ENCODE measurements around the gene KRT2.
A peak's percentile ranks its signal among the peaks of the same experiment; 100 is the strongest.

Gene KRT2

GRCh38 chr12:52608826-52609630, 43.0 kb downstream of the KRT2 start:
- no peak overlapping the region for H3K4me3 ChIP-seq (ENCODE audit: low read length)
- no peak for DNase-seq (ENCODE audit: low read depth, low spot score)

- no peak for DNase-seq (ENCODE audit: low read depth, low spot score)
- H3K4me3 ChIP-seq (ENCODE audit: low read length), result no peak overlapping the region
Measured at GRCh38 chr12:52608161-52608560, 43.9 kb downstream of the KRT2 start.

- no peak for DNase-seq (ENCODE audit: low read depth, low spot score)
- H3K4me3 ChIP-seq (ENCODE audit: low read length), result no peak overlapping the region
Measured at GRCh38 chr12:52607314-52607713, 44.7 kb downstream of the KRT2 start.

GRCh38 chr12:52606581-52607218, 45.3 kb downstream of the KRT2 start:
- no peak overlapping the region for H3K4me3 ChIP-seq (ENCODE audit: low read length)
- no peak for DNase-seq (ENCODE audit: low read depth, low spot score)

- H3K4me3 ChIP-seq (ENCODE audit: low read length), result no peak overlapping the region
- DNase-seq (ENCODE audit: low read depth, low spot score), result no peak
Measured at GRCh38 chr12:52606096-52606495, 45.9 kb downstream of the KRT2 start.

- no peak for DNase-seq (ENCODE audit: low read depth, low spot score)
- H3K4me3 ChIP-seq (ENCODE audit: low read length), result no peak overlapping the region
Measured at GRCh38 chr12:52605542-52605941, 46.5 kb downstream of the KRT2 start.

- DNase-seq (ENCODE audit: low read depth, low spot score), result peak; percentile 45
- no peak overlapping the region for H3K4me3 ChIP-seq (ENCODE audit: low read length)
Measured at GRCh38 chr12:52604859-52605258, 47.2 kb downstream of the KRT2 start.

GRCh38 chr12:52603314-52603713, 48.7 kb downstream of the KRT2 start:
- H3K4me3 ChIP-seq (ENCODE audit: low read length), result no peak overlapping the region
- DNase-seq (ENCODE audit: low read depth, low spot score), result peak; percentile 77

GRCh38 chr12:52602552-52602951, 49.5 kb downstream of the KRT2 start:
- DNase-seq (ENCODE audit: low read depth, low spot score), result no peak
- no peak overlapping the region for H3K4me3 ChIP-seq (ENCODE audit: low read length)

GRCh38 chr12:52601671-52602070, 50.3 kb downstream of the KRT2 start:
- H3K4me3 ChIP-seq (ENCODE audit: low read length), result no peak overlapping the region
- DNase-seq (ENCODE audit: low read depth, low spot score), result no peak

GRCh38 chr12:52600941-52601481, 51.0 kb downstream of the KRT2 start, which contains the start of gene KRT72:
KRT72 (minus strand) TSS chr12:52601463; CDS start chr12:52601452, 11 bp downstream.
- DNase-seq (ENCODE audit: low read depth, low spot score), result no peak
- no peak within 1 kb of the TSS for H3K4me3 ChIP-seq (ENCODE audit: low read length)

- H3K4me3 ChIP-seq (ENCODE audit: low read length), result no peak overlapping the region
- no peak for DNase-seq (ENCODE audit: low read depth, low spot score)
Measured at GRCh38 chr12:52600475-52600874, 51.5 kb downstream of the KRT2 start.

GRCh38 chr12:52600071-52600470, 51.9 kb downstream of the KRT2 start:
- no peak for DNase-seq (ENCODE audit: low read depth, low spot score)
- no peak overlapping the region for H3K4me3 ChIP-seq (ENCODE audit: low read length)

GRCh38 chr12:52598966-52599365, 53.0 kb downstream of the KRT2 start:
- no peak overlapping the region for H3K4me3 ChIP-seq (ENCODE audit: low read length)

More at GRCh38 chr12:52598966-52599365, 53.0 kb downstream of the KRT2 start:
- DNase-seq (ENCODE audit: low read depth, low spot score), result no peak
